ENCODE data around the gene GRIN2B.

The GRIN2B gene

DNA sequence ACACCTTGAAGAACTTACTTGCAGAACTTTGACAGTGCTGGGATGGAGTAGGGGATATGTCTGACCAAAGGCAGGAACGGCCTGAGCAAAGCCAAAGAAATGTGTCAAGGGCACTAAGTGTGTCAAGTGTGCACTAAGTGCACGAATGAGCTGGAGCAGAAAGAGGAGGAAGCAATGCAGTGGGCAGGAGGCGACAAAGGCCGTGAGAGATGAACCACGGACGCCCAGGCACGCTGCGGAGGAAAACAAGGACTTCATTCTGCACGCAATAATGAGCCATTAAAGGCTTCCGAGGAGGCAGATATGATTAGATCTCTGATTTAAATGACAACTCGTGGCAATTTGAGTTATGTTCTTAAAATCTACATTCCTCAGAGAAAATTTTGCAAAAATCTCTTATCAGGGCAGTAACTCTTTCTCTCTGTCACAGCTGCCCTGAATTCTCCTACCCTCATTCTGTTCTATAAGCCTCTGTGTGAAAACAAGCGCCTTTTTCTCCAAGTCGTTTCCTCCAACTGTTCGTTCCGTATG lies 25.3 kb downstream of the GRIN2B start:
- DNase-seq (ENCODE audit: low spot score), result no peak

DNA sequence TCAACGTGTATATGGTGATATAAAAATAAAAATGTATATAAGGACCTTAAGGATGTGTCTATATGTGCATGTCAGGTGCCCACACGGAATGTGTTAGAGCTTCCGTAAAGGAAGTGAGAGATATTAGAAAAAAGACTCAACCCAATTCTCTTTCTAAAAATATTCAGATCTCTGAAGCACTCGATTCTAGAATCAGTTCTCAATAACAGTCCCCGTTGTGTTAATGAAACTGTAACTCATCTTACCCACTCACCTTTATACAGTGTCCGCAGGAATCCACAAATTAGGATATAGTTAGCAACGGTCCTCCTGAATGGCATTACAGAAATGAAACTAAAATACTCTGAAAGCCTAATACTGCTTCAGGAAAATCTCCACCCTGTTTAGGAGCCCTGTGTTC lies 29.3 kb downstream of the GRIN2B start:
- no peak for DNase-seq (ENCODE audit: low spot score)

GRCh38 chr12:13950502-13950901 lies 30.9 kb downstream of the GRIN2B start:
- no peak for DNase-seq (ENCODE audit: low spot score)

DNA sequence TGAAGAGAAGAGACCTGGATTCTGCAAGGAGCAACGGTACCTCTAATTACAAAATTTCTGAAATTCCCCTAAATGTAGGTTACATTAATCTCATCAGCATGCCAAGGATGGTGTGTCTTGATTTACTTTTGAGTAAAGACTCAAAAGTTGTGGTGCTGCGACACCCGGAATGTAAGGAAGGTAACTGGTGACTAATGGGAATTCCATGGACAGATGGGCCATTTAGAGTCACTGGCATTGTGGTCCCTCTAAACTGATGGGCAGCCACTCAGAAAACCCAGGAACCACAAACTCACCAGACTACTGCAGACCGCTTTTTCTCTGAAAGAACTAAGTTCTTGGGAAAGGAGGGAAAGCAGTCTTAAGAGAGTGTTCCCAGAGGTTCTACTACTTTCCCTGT lies 32.8 kb downstream of the GRIN2B start:
- no peak for DNase-seq (ENCODE audit: low spot score)

DNA sequence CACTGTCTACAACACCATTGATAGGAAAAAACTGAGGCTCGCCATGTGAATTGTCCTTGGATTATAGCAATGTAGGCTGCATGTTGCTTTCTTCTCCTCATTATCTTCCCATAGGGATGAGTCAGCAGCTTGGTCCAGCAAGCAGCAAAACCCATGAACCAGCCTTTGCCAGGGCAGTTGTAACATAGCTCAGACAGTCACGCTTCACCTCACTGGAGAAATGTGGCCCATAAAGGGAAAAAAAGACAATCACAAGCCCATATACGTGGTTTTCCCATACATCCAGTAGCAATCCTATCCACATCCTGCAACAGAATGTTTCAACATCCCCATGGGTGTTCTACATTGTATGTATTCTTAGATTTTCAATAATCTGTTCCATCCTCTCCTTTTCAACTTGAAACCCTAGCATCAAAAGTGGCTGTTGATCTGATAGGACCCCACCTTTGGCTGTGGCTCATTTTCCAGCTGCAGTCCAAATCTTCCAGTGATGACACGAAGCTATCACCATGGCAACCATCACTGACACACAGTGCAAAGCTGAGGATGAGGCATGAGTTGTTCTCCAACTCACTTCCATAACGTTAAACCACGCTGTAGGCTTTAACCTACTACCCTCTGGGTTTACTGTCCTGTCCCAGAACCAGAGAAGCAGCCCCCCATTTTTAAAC lies 34.0 kb downstream of the GRIN2B start:
- no peak for DNase-seq (ENCODE audit: low spot score)

DNA sequence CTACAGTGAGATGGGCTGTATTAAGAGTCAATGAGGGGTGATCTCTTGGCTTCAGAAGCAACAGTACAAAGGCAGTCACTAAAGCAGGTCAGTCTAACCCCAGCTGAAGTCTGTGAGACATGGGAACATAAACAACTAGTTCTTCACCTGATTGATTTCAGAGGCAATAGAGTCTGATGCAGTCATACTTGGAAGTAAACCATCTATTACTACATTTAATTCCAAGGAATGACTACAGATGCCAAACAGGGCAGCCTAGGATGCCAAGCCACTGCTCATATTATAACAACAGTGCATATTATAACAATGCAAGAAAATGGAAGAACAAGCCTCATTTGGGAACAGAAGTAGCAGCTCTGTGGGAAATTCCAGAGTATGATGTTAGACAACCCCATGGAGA lies 35.8 kb downstream of the GRIN2B start:
- no peak for DNase-seq (ENCODE audit: low spot score)

GRCh38 chr12:13945236-13945635 lies 36.2 kb downstream of the GRIN2B start:
- no peak for DNase-seq (ENCODE audit: low spot score)

DNA sequence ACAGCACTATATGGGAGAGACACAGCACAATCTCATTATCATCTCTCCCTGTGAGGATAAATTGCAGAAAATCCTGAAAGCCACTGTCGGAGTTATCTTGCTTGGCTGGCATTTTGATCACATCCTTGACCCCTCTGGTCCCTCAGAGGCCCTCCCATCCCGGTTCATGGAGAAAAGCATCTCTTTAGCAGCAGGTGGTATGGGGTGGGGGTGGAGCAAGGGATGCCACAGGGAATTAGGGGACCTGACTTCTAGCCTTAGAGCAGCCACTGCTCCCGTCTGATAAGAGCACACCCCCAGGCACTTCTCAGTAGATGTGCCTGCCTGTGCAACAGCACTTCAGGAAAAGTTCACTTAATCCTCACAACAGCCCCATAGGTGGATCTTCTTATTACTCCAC lies 38.6 kb downstream of the GRIN2B start:
- DNase-seq (ENCODE audit: low spot score), result no peak

- peak; percentile 50 for DNase-seq (ENCODE audit: low spot score)
Measured at GRCh38 chr12:13941258-13942249, 39.8 kb downstream of the GRIN2B start.

DNA sequence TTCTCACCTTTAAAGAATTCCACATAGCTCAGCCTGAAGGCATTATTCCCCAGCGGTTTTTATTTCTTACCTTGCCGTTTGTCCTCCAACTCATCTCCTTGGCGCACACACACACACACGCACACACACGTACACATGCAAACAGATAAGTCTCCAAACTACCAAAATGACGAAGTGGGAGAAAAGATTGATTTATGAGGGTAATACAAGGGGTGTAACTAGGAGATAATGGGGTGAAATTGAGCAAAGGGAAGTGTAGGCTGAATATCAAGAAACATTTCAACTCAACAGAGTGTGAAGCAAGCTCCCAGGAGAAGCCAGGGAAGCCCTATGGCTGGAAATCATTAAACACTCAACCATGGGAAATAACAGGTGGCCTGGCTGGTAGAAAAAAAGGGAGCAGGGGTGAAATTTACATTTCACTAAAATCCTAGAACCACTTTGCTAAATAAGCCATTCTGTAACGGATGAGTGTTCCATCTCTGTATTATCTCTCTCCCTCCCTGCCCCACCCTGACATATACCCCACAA lies 41.0 kb downstream of the GRIN2B start:
- DNase-seq (ENCODE audit: low spot score), result no peak

DNA sequence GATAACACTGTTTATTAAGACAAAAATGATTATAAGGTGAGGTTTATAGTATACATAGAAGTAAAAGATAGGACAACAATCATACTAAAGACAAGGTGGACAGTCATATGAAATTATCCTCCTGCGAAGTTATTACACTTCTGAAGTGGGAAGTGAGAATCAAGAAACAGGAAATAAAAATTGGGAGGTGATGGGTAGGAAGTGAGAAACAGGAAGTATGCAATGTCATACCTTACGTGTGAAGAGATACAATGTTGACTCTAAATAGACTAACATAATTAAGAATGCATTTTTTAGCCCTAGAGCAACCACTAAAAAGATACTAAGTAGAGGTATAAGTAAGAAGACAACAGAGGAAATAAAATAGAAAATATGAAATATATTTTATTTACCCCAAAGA lies 43.7 kb downstream of the GRIN2B start:
- DNase-seq (ENCODE audit: low spot score), result no peak

DNA sequence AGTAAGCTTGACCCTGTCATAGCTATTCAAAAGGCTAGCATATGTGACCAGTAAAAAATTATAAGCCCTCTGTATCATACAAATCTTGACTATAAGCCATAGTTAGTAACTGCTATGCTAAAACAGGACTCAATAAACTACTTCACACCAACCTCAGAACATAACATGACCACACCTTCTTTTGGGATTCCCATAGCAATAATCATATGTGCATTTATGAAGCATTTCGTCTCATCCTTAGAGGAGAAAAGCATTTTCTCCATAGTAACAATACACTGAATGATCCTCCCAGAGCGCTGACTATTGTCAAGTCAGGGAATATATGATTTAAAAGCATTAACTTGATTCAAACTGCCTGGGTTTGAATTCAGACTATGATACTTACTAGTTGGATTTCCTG lies 46.2 kb downstream of the GRIN2B start:
- no peak for DNase-seq (ENCODE audit: low spot score)

Measured in GM03348 (cell line).